ENCODE data around the gene AHRR.
"Not testable (repeated sequence)": the region's sequence is repeated elsewhere in the genome, so short reads cannot be mapped to it uniquely, and the experiment has no call there.

AHRR gene

GRCh38 chr5:479566-480319 lies 158.2 kb downstream of the AHRR start:
- in situ Hi-C loops (cut with MboI; ENCODE audit: low sequenced_read_pairs): no loop called here

- in situ Hi-C loops (cut with MboI; ENCODE audit: low sequenced_read_pairs): no loop called here
Measured at GRCh38 chr5:481347-481746, 159.8 kb downstream of the AHRR start.

- in situ Hi-C loops (cut with MboI; ENCODE audit: low sequenced_read_pairs): no loop called here
Measured at GRCh38 chr5:482021-482420, 160.5 kb downstream of the AHRR start.

- in situ Hi-C loops (cut with MboI; ENCODE audit: low sequenced_read_pairs): no loop called here
Measured at GRCh38 chr5:482506-482905, 161.0 kb downstream of the AHRR start.

- in situ Hi-C loops (cut with MboI; ENCODE audit: low sequenced_read_pairs): no loop called here
Measured at GRCh38 chr5:483011-483410, 161.5 kb downstream of the AHRR start.

- in situ Hi-C loops (cut with MboI; ENCODE audit: low sequenced_read_pairs): no loop called here
Measured at GRCh38 chr5:483434-484140, 162.1 kb downstream of the AHRR start.

GRCh38 chr5:484556-484955 lies 163.0 kb downstream of the AHRR start:
- in situ Hi-C loops (cut with MboI; ENCODE audit: low sequenced_read_pairs): no loop called here

GRCh38 chr5:485113-485945 lies 163.8 kb downstream of the AHRR start:
- in situ Hi-C loops (cut with MboI; ENCODE audit: low sequenced_read_pairs): no loop called here

GRCh38 chr5:485946-486491 lies 164.5 kb downstream of the AHRR start:
- in situ Hi-C loops (cut with MboI; ENCODE audit: low sequenced_read_pairs): no loop called here

- in situ Hi-C loops (cut with MboI; ENCODE audit: low sequenced_read_pairs): not testable (repeated sequence)
Measured at GRCh38 chr5:486597-486996, 165.1 kb downstream of the AHRR start.

All from HL-60/S4 treated with phorbol 12-myristate 13-acetate at 8.2 ng/mL for 4 days and 3 days (cell line).